HUES48 (cell line): Measurements from ENCODE around the gene TAS2R40.
"Not testable (repeated sequence)": the region's sequence is repeated elsewhere in the genome, so short reads cannot be mapped to it uniquely, and the experiment has no call there.

Experiments used
- H3K27ac ChIP-seq: one replicate; pipeline ENCODE4 v1.7.0; 2013; ENCODE audit warnings: low read depth, low read length, inconsistent platforms
- H3K27me3 ChIP-seq: 2 replicates; pipeline ENCODE4 v1.6.1; 2013; ENCODE audit warnings: mild to moderate bottlenecking, low read length; ENCODE audit not compliant: control insufficient read depth, insufficient read depth
- H3K36me3 ChIP-seq: 2 replicates; pipeline ENCODE4 v1.6.1; 2013; ENCODE audit warnings: low read length; ENCODE audit not compliant: control insufficient read depth, insufficient read depth
- H3K4me1 ChIP-seq: 2 replicates; pipeline ENCODE4 v1.6.1; 2013; ENCODE audit warnings: mild to moderate bottlenecking, low read length; ENCODE audit not compliant: control insufficient read depth, insufficient read depth
- H3K4me3 ChIP-seq: 2 replicates; pipeline ENCODE4 v1.5.1; 2013; ENCODE audit warnings: mild to moderate bottlenecking, low read depth, low read length
- H3K9ac ChIP-seq: 2 replicates; pipeline ENCODE4 v1.6.1; 2013; ENCODE audit warnings: mild to moderate bottlenecking, low read depth, low read length, moderate library complexity
- H3K9me3 ChIP-seq: 2 replicates; pipeline ENCODE4 v1.6.1; 2013; ENCODE audit warnings: low read length; ENCODE audit not compliant: control insufficient read depth, insufficient read depth

Gene TAS2R40

DNA sequence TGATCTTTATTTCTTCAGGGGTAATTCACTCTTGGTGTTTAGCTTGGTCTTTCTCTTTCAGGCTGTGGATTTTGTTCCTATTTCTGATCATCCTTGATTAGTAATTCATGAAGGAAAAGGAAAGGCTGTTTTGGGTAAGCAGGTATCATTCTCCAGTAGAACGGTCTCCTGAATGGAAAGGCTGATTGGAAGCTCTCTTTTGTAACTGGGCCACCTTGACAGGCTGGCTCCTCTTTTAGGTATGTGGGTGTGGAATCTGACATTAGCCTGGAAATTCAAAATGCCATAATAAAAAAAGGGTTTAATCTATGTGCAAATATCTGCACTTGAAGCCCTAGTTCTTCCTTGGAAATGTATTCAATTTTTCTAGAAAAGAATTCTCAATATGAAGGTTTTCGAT lies 19.7 kb upstream of the TAS2R40 start:
- Histone ChIP-seq H3K4me1 (no peaks in the 10 kb centered on the region), H3K27me3 (no peaks in the 10 kb centered on the region), H3K4me3 (no peak overlapping the region), H3K27ac (no peak overlapping the region), H3K9ac (no peak overlapping the region), H3K36me3 (no peaks in the 10 kb centered on the region), H3K9me3 (no peaks in the 10 kb centered on the region)

GRCh38 chr7:143203386-143203785 lies 18.5 kb upstream of the TAS2R40 start:
- no peaks in the 10 kb centered on the region for H3K27me3 ChIP-seq
- no peaks in the 10 kb centered on the region for H3K9me3 ChIP-seq

DNA sequence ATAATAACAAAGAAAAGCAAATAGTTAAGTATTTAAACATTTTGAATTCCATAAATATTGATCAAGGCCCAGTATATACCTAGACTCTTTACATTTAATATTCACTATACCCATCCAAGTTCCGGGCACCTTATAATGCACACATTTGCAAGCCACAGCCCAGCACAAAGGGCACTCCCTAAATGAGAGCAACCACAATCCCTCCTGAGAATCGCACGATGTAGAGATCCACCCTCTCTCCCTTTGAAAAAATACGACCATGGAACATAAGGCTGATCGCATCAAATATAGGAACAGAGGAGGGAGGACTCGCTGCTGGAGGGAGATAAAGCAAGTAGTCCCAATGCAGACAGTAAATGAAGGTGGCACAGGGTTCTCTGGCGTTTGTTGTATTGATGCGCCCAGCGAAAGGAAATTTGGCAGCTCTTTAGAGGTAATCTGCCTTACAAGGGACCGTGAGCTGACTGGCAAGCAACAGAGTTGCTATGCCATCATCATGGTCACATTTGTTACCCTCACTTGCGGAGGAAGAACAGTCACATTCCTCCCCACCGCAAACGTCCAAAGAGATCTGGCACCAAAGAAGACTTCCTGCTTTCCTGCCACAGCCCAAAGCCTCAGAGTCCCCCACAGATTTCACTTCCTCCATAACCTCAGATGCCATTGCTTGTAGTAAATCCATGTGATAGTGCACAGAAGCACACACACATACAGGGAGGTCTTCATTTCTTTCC lies 16.1 kb upstream of the TAS2R40 start:
- no peak overlapping the region for H3K4me3 ChIP-seq
- H3K9me3 ChIP-seq: no peaks in the 10 kb centered on the region
- no peak overlapping the region for H3K9ac ChIP-seq
- H3K4me1 ChIP-seq: no peaks in the 10 kb centered on the region
- H3K27me3 ChIP-seq: no peaks in the 10 kb centered on the region
- no peaks in the 10 kb centered on the region for H3K36me3 ChIP-seq
- no peak overlapping the region for H3K27ac ChIP-seq

More at GRCh38 chr7:143203386-143203785, 18.5 kb upstream of the TAS2R40 start:
- H3K9ac ChIP-seq: no peak overlapping the region
- no peaks in the 10 kb centered on the region for H3K4me1 ChIP-seq
- no peak overlapping the region for H3K4me3 ChIP-seq
- no peak overlapping the region for H3K27ac ChIP-seq
- no peaks in the 10 kb centered on the region for H3K36me3 ChIP-seq

- Histone ChIP-seq H3K36me3 (no peaks in the 10 kb centered on the region), H3K27me3 (no peaks in the 10 kb centered on the region), H3K9ac (no peak overlapping the region), H3K9me3 (no peaks in the 10 kb centered on the region), H3K4me1 (no peaks in the 10 kb centered on the region), H3K27ac (no peak overlapping the region), H3K4me3 (no peak overlapping the region)
Observed at GRCh38 chr7:143210541-143210940, 11.3 kb upstream of the TAS2R40 start.

- not testable (repeated sequence) for H3K36me3 ChIP-seq, H3K27ac ChIP-seq, H3K4me1 ChIP-seq, H3K4me3 ChIP-seq, H3K27me3 ChIP-seq, H3K9ac ChIP-seq, H3K9me3 ChIP-seq
Observed at GRCh38 chr7:143213478-143213877, 8.4 kb upstream of the TAS2R40 start.

- no peak overlapping the region for H3K27ac ChIP-seq
- H3K9ac ChIP-seq: no peak overlapping the region
- H3K36me3 ChIP-seq: no peaks in the 10 kb centered on the region
- no peaks in the 10 kb centered on the region for H3K9me3 ChIP-seq
- H3K4me3 ChIP-seq: no peak overlapping the region
- no peaks in the 10 kb centered on the region for H3K27me3 ChIP-seq
- H3K4me1 ChIP-seq: no peaks in the 10 kb centered on the region
Observed at GRCh38 chr7:143214789-143215679, 6.8 kb upstream of the TAS2R40 start.

DNA sequence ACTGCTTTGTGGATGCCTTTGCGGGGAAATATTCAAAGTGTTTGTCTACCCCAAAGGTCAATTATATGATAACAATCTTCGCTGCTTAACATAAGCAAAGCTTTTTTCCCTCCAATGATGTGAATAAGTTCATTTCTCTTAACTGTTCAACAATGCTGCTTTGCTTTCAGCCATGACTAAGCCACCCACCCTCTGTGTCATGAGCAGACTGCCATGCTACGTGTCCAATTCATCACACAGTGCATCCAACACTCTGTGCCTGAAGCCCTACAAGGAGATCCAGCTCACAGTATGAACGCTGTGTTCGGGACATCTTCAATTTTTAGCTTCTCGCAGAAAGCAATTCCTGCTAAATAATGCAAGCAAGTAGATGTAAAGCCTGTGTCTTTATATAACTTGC lies 5.7 kb upstream of the TAS2R40 start:
- H3K27me3 ChIP-seq: no peaks in the 10 kb centered on the region
- H3K9ac ChIP-seq: no peak overlapping the region
- no peak overlapping the region for H3K4me3 ChIP-seq
- H3K27ac ChIP-seq: no peak overlapping the region
- no peaks in the 10 kb centered on the region for H3K9me3 ChIP-seq
- no peaks in the 10 kb centered on the region for H3K36me3 ChIP-seq
- no peaks in the 10 kb centered on the region for H3K4me1 ChIP-seq

GRCh38 chr7:143216686-143217085 lies 5.2 kb upstream of the TAS2R40 start:
- H3K4me3 ChIP-seq: no peak overlapping the region
- no peak overlapping the region for H3K27ac ChIP-seq
- H3K9me3 ChIP-seq: no peaks in the 10 kb centered on the region
- H3K27me3 ChIP-seq: no peaks in the 10 kb centered on the region
- no peaks in the 10 kb centered on the region for H3K4me1 ChIP-seq
- H3K36me3 ChIP-seq: no peaks in the 10 kb centered on the region
- no peak overlapping the region for H3K9ac ChIP-seq

- Histone ChIP-seq H3K4me3 (no peak overlapping the region), H3K9ac (no peak overlapping the region), H3K27ac (no peak overlapping the region), H3K36me3 (no peaks in the 10 kb centered on the region), H3K4me1 (no peaks in the 10 kb centered on the region), H3K9me3 (no peaks in the 10 kb centered on the region), H3K27me3 (no peaks in the 10 kb centered on the region)
Observed at GRCh38 chr7:143217806-143218205, 4.0 kb upstream of the TAS2R40 start.

DNA sequence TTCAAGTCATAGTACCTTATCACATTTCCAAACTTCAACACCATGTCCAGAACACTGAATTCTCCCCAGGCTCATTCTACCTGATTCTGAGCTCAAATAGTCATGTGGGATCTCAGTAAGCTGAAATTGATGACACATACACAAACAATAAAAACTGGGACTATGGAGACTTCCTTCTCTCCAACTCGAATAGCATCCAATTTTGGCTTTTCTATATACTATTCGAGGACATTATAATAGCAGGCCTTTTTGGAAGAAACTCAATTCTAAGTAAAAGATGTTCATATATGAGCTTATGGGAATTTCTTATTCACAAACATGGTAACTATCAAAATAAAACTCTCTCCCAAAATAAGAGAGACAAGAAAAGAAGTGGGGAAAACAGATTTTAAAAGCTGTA lies 551 bp upstream of the TAS2R40 start:
- Histone ChIP-seq H3K9me3 (no peaks in the 10 kb centered on the region), H3K36me3 (no peaks in the 10 kb centered on the region), H3K4me1 (no peaks in the 10 kb centered on the region), H3K9ac (no peak overlapping the region), H3K4me3 (no peak overlapping the region), H3K27ac (no peak overlapping the region), H3K27me3 (no peaks in the 10 kb centered on the region)

- Histone ChIP-seq H3K9ac (no peak overlapping the region), H3K9me3 (no peaks in the 10 kb centered on the region), H3K4me3 (no peak overlapping the region), H3K4me1 (no peaks in the 10 kb centered on the region), H3K27ac (no peak overlapping the region), H3K27me3 (no peaks in the 10 kb centered on the region), H3K36me3 (no peaks in the 10 kb centered on the region)
Observed at GRCh38 chr7:143222782-143223181, 945 bp downstream of the TAS2R40 start.
